Motor neuron (in vitro differentiated cells): ENCODE measurements around the gene BMPR1B. TPM values are rescaled to one million over a fixed set of nuclear protein-coding genes. Genes with fewer than 3 reads are reported as not detected.
"Not testable (repeated sequence)": the region's sequence is repeated elsewhere in the genome, so short reads cannot be mapped to it uniquely, and the experiment has no call there.

Experiments used
- ATAC-seq, 8 experiments: fragments of 200-7000 bp; cut with Tn5 transposase; replicated peaks in 6 of 8; 2 replicates each; pipeline ENCODE4 v1.8.0; 2021; ENCODE audit warnings: mild to moderate bottlenecking in 8 of 8, moderate library complexity in 8 of 8
- H3K27ac ChIP-seq, 2 donors: fragments of 250-450 bp; sonication (Bioruptor Pico); 2 replicates each; pipeline ENCODE4 v1.9.0; 2021; ENCODE audit warnings: antibody characterized with exemption in 2 of 2, mild to moderate bottlenecking in 2 of 2, moderate library complexity in 1 of 2
- H3K4me1 ChIP-seq, 2 donors: fragments of 250-450 bp; sonication (Bioruptor Pico); replicated peaks in 1 of 2; 2 replicates each; pipeline ENCODE4 v1.6.1; 2021; ENCODE audit warnings: antibody characterized with exemption in 2 of 2, mild to moderate bottlenecking in 2 of 2, moderate library complexity in 1 of 2
- H3K4me3 ChIP-seq, 5 donors: fragments of 250-450 bp; sonication (Bioruptor Pico); 2 replicates each; pipeline ENCODE4 v1.9.0; 2021; ENCODE audit warnings: antibody characterized with exemption in 5 of 5, mild to moderate bottlenecking in 5 of 5, moderate library complexity in 4 of 5
- WGBS, 10 experiments: fragments of 450-650 bp; shearing (Covaris generic); methylation state at CpG; one replicate each; pipeline ENCODE4 v1.0.0; 2022; 5-methylcytosine and 5-hydroxymethylcytosine counted together
- in situ Hi-C, 9 experiments: fragments of 400-800 bp; cut with MboI; loops; one replicate each; pipeline ENCODE4 v1.15.0; 2021; ENCODE audit warnings: low sequenced_read_pairs in 9 of 9, low pct_unique_long_range_greater_than_20kb in 2 of 9; ENCODE audit not compliant: unreplicated experiment in 9 of 9
- total RNA-seq, 8 experiments: library from RNA; unstranded; fragments of 300-600 nt; gene quantifications; 2 replicates each; pipeline versions ENCODE4 v1.2.3 to v1.2.4, GENCODE V29; 2022

Gene BMPR1B
- total RNA-seq, 8 experiments from 2014 or later, result 0.17 to 69.0 (median 1.9) TPM

GRCh38 chr4:95165926-95166524 lies 408.3 kb downstream of the BMPR1B start:
- in situ Hi-C loops, result no loop called here
- no peak overlapping the region for H3K27ac ChIP-seq
- 0 to 40% (median 12%) methylated on average over 1 to 3 of the region's 3 CpGs; no CpG with 5 or more reads in 1 of the 10 experiments for WGBS, 10 experiments
- H3K4me3 ChIP-seq, result no peak overlapping the region
- ATAC-seq, result peak; percentile 61 to 79 (median 74)
- no peaks in the 10 kb centered on the region for H3K4me1 ChIP-seq

- Histone ChIP-seq H3K4me1 (no peaks in the 10 kb centered on the region), H3K4me3 (no peak overlapping the region), H3K27ac (no peak overlapping the region)
- ATAC-seq, result no peak
- 0 to 100% (median 60%) methylated on average over 1 to 7 of the region's 7 CpGs; no CpG with 5 or more reads in 1 of the 10 experiments for WGBS, 10 experiments
- in situ Hi-C loops, result no loop called here
These were observed 410.1 kb downstream of the BMPR1B start for GRCh38 chr4:95167805-95168204.

DNA sequence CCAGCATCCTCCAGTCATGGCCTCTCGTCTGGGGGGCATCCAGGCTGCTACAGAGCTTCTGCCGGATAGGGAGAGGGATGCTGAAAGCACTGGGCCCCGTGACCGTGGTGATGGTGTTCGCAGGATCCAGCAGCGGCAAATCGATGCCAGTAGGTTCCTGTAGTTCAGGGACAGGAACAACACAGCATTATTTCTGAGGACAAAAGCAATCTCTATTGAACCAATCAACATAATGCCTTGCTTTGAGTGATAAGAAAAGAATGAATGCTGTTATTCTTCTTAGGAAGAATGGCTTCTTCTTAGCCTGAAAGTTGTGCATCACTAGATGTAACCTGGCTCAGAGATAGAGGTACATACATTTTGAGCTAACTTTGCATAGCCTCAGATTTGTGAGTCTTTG lies 412.4 kb downstream of the BMPR1B start:
- no peak overlapping the region for H3K27ac ChIP-seq
- no peaks in the 10 kb centered on the region for H3K4me1 ChIP-seq
- 22 to 100% (median 69%) methylated on average over 1 to 7 of the region's 7 CpGs; no CpG with 5 or more reads in 2 of the 10 experiments for WGBS, 10 experiments
- no peak for ATAC-seq
- H3K4me3 ChIP-seq, result no peak overlapping the region
- in situ Hi-C loops, result no loop called here

- H3K27ac ChIP-seq, H3K4me1 ChIP-seq, in situ Hi-C loops, ATAC-seq, H3K4me3 ChIP-seq: not testable (repeated sequence)
- no CpG with 5 or more reads among the region's 3 CpGs for WGBS, 10 experiments
These were observed 413.6 kb downstream of the BMPR1B start for GRCh38 chr4:95171377-95171776.

GRCh38 chr4:95178938-95179337 lies 421.2 kb downstream of the BMPR1B start:
- 0 to 100% (median 82%) methylated on average over 1 to 2 of the region's 2 CpGs; no CpG with 5 or more reads in 1 of the 10 experiments for WGBS, 10 experiments
- Histone ChIP-seq H3K4me3 (no peak overlapping the region), H3K27ac (no peak overlapping the region), H3K4me1 (peaks cover 20 to 21% of the 10 kb centered on the region in 2 donors)
- in situ Hi-C loops, result no loop called here
- no peak for ATAC-seq

- ATAC-seq, result peak in 5 of 8 experiments; percentile 8 to 34 (median 27)
These were observed 422.9 kb downstream of the BMPR1B start for GRCh38 chr4:95180531-95181242.

GRCh38 chr4:95181243-95181995 lies 423.7 kb downstream of the BMPR1B start:
- H3K4me1 ChIP-seq, result peaks cover 22 to 25% of the 10 kb centered on the region in 2 donors
- 0 to 68% (median 14%) methylated on average over 1 to 15 of the region's 18 CpGs for WGBS, 10 experiments
- H3K27ac ChIP-seq, result peak overlapping the region in 1 of 2 donors; percentile 21
- in situ Hi-C loops, result no loop called here
- H3K4me3 ChIP-seq, result peak overlapping the region in 1 of 5 donors; percentile 9
- ATAC-seq, result peak in 6 of 8 experiments; percentile 33 to 98 (median 98)

More at GRCh38 chr4:95180531-95181242, 422.9 kb downstream of the BMPR1B start:
- Histone ChIP-seq H3K4me1 (peaks cover 20 to 21% of the 10 kb centered on the region in 2 donors), H3K27ac (peak overlapping the region in 1 of 2 donors; percentile 21), H3K4me3 (no peak overlapping the region)
- 9 to 83% (median 56%) methylated on average over 1 to 10 of the region's 10 CpGs; no CpG with 5 or more reads in 2 of the 10 experiments for WGBS, 10 experiments
- in situ Hi-C loops, result no loop called here

DNA sequence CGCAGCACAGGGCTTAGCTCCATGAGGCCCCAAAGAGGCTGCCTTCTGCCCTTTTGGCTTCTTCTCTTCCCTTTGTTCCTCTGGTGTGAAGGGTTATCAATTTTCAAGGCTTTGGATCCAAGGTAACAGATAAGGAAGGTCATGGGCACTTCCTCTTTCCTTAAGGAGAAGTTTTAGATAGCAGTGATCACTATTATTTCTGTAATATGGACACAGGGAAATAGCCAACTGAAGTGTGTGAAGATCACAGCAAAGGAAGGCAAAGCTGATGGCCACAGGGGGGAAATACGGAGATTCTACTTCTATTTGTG lies 424.2 kb downstream of the BMPR1B start:
- Histone ChIP-seq H3K4me1 (peaks cover 27 to 28% of the 10 kb centered on the region in 2 donors), H3K27ac (no peak overlapping the region), H3K4me3 (no peak overlapping the region)
- WGBS, 10 experiments, result 0 to 20% (median 0%) methylated on average over 1 to 2 of the region's 2 CpGs; no CpG with 5 or more reads in 4 of the 10 experiments
- in situ Hi-C loops, result no loop called here
- ATAC-seq, result no peak

DNA sequence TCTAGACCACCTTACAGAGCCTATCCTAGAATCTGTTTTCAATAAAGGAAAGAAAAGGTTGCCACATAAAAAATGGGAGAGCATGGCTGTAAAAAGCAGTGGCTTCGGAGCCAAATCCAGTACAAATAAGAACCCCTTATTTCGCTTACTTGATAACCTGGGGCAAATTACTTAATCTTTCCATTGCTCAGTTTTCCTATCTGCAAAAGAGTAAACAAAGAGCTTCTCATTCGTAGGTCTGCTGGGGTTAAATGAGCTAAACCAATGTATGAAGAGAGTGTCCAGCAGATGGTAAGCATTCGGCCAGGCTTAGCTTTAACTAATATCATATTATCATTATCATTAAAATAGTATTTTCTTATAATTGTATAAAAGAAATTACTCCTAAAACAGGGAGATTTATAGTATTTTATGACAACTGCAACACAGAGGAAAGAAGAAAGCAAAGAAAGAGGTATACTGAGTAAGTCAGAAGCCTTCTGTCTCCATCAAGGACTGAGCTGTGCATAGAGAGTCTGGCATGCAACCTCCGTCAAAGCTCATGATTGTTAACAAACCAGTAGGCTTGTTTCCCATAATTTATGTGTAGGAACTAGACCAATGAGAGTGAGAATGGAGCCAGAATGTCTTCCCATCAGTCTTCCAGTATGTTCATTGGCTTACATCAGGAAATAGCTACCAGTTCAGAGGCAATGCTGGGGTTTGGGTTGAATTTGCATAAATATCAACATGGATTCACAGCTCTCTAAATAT lies 426.1 kb downstream of the BMPR1B start:
- ATAC-seq, result no peak
- 49 to 100% (median 83%) methylated on average over 2 to 5 of the region's 5 CpGs; no CpG with 5 or more reads in 1 of the 10 experiments for WGBS, 10 experiments
- in situ Hi-C loops, result no loop called here
- no peak overlapping the region for H3K27ac ChIP-seq
- no peak overlapping the region for H3K4me3 ChIP-seq
- peaks cover 27 to 30% of the 10 kb centered on the region in 2 donors for H3K4me1 ChIP-seq

- peak in 2 of 8 experiments; percentile 3 to 6 for ATAC-seq
- 17 to 100% (median 72%) methylated on average over 1 to 7 of the region's 8 CpGs; no CpG with 5 or more reads in 3 of the 10 experiments for WGBS, 10 experiments
- H3K27ac ChIP-seq, result peak overlapping the region in 1 of 2 donors; percentile 60
These were observed 428.9 kb downstream of the BMPR1B start for GRCh38 chr4:95186666-95187065.

GRCh38 chr4:95188701-95189370 lies 431.1 kb downstream of the BMPR1B start:
- Histone ChIP-seq H3K27ac (no peak overlapping the region), H3K4me1 (peaks cover 13 to 15% of the 10 kb centered on the region in 2 donors), H3K4me3 (no peak overlapping the region)
- 0 to 100% (median 82%) methylated on average over 1 to 4 of the region's 5 CpGs; no CpG with 5 or more reads in 2 of the 10 experiments for WGBS, 10 experiments
- in situ Hi-C loops, result no loop called here
- no peak for ATAC-seq

More at GRCh38 chr4:95186666-95187065, 428.9 kb downstream of the BMPR1B start:
- in situ Hi-C loops, result no loop called here
- H3K4me1 ChIP-seq, result peaks cover 20% of the 10 kb centered on the region in 2 donors
- no peak overlapping the region for H3K4me3 ChIP-seq
